ENCODE results near the gene CABP7. TPM values are rescaled to one million over a fixed set of nuclear protein-coding genes. Genes with fewer than 3 reads are reported as not detected.
A peak's percentile ranks its signal among the peaks of the same experiment; 100 is the strongest.

The CABP7 gene
- total and polyA plus RNA-seq, 2 of the 13 experiments (the other 11 are each of a cell fraction or from before 2014, with no cell fraction given) = 0.08 TPM; not detected in 1

GRCh38 chr22:29702000-29702930, 17.5 kb upstream of the CABP7 start:
- Histone ChIP-seq H4K20me1 (ENCODE audit: insufficient read depth, low read length) (no peaks in the 10 kb centered on the region), H3K9me3 (ENCODE audit: low read length) (no peaks in the 10 kb centered on the region), H3K79me2 (ENCODE audit: insufficient read depth, low read length) (no peaks in the 10 kb centered on the region), H3K4me3 (replicated peaks in 1 of 3; ENCODE audit: insufficient read depth in 1 of 3, low read depth in 2 of 3, low read length in 3 of 3) (peak overlapping the region in 1 of 3 experiments; percentile 15; a peak in 1 of 6 replicates), H3K27me3 (ENCODE audit: control insufficient read depth in 1 of 2, insufficient read depth in 2 of 2, low read length in 2 of 2) (peaks cover 3 to 30% of the 10 kb centered on the region in 2 experiments), H3K36me3 (replicated peaks in 1 of 2; ENCODE audit: control insufficient read depth in 1 of 2, insufficient read depth in 2 of 2, low read length in 2 of 2) (no peaks in the 10 kb centered on the region), H3K27ac (ENCODE audit: extremely low read length, insufficient read depth, low read length) (no peak overlapping the region), H2AFZ (ENCODE audit: low read length) (no peak overlapping the region), H3K9ac (ENCODE audit: insufficient read depth, low read depth, low read length) (no peak overlapping the region), H3K4me1 (ENCODE audit: insufficient read depth, low read length) (peaks cover 43% of the 10 kb centered on the region), H3K4me2 (ENCODE audit: low read depth, low read length) (peak overlapping the region; percentile 55)
- ATAC-seq (peak; percentile 19), FAIRE-seq (no peak), DNase-seq (ENCODE audit: low spot score) (no peak)
- in situ Hi-C loops (cut with HindIII; ENCODE audit: extremely low pct_ligation_motif_present, low pct_unique_long_range_greater_than_20kb) = loop anchor here (5.0 to 10.0 kb wide), 2 partner anchors 305 to 383 kb away; partner anchors contain the start of gene HORMAD2
- ChIA-PET POLR2A (interaction anchor here (0.6 to 2.0 kb wide), 2 partner anchors 65 to 75 kb away, joined by 4 read pairs; partner anchors contain the start of genes UQCR10 and ZMAT5), CTCF (ENCODE audit: low intra/inter-chr PET ratio, low total read pairs) (no interaction called here)
- TF ChIP-seq ZNF768 (CRISPR knock-in tag; IDR thresholded peaks at IDR 0.05) (peak; percentile 97), SALL1 (CRISPR knock-in tag; IDR thresholded peaks at IDR 0.05) (no peak), STAG1 (CRISPR knock-in tag; IDR thresholded peaks at IDR 0.05) (peak; percentile 18; the same call in 1 of the 2 replicates)
- 1% methylated on average over 7 of the region's 14 CpGs for WGBS (ENCODE audit: low lambda C conversion rate)
- intact Hi-C loops (cut with micrococcal nuclease; ENCODE audit: unreplicated experiment) = loop anchor here (5.0 kb wide), 1 partner anchor 385 kb away; no protein-coding TSS in a partner anchor
- no TSS peak for BruUV-seq (replicated peaks)

GRCh38 chr22:29702931-29703501, 16.8 kb upstream of the CABP7 start:
- no peak overlapping the region for H3K9ac ChIP-seq (ENCODE audit: insufficient read depth, low read depth, low read length)
- no peaks in the 10 kb centered on the region for H3K9me3 ChIP-seq (ENCODE audit: low read length)
- ATAC-seq (no peak), FAIRE-seq (no peak), DNase-seq (ENCODE audit: low spot score) (no peak)
- no TSS peak for BruUV-seq (replicated peaks)
- no peak for TF ChIP-seq ZIK1 (CRISPR knock-in tag; IDR thresholded peaks at IDR 0.05; ENCODE audit: borderline replicate concordance, low read depth)
- no peak for TF ChIP-seq DDIT3 (CRISPR knock-in tag; IDR thresholded peaks at IDR 0.05)
- TF ChIP-seq, protein P1, sequence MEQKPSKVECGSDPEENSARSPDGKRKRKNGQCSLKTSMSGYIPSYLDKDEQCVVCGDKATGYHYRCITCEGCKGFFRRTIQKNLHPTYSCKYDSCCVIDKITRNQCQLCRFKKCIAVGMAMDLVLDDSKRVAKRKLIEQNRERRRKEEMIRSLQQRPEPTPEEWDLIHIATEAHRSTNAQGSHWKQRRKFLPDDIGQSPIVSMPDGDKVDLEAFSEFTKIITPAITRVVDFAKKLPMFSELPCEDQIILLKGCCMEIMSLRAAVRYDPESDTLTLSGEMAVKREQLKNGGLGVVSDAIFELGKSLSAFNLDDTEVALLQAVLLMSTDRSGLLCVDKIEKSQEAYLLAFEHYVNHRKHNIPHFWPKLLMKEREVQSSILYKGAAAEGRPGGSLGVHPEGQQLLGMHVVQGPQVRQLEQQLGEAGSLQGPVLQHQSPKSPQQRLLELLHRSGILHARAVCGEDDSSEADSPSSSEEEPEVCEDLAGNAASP (CRISPR knock-in tag; IDR thresholded peaks at IDR 0.05; ENCODE audit: borderline replicate concordance) = no peak
- TF ChIP-seq, protein P2, sequence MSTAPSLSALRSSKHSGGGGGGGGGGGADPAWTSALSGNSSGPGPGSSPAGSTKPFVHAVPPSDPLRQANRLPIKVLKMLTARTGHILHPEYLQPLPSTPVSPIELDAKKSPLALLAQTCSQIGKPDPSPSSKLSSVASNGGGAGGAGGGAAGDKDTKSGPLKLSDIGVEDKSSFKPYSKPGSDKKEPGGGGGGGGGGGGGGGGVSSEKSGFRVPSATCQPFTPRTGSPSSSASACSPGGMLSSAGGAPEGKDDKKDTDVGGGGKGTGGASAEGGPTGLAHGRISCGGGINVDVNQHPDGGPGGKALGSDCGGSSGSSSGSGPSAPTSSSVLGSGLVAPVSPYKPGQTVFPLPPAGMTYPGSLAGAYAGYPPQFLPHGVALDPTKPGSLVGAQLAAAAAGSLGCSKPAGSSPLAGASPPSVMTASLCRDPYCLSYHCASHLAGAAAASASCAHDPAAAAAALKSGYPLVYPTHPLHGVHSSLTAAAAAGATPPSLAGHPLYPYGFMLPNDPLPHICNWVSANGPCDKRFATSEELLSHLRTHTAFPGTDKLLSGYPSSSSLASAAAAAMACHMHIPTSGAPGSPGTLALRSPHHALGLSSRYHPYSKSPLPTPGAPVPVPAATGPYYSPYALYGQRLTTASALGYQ (CRISPR knock-in tag; IDR thresholded peaks at IDR 0.05) = no peak
- TF ChIP-seq ZNF350 (CRISPR knock-in tag; IDR thresholded peaks at IDR 0.05; ENCODE audit: borderline replicate concordance, low read depth) = no peak
- no peak for TF ChIP-seq ZNF530 (CRISPR knock-in tag; IDR thresholded peaks at IDR 0.05; ENCODE audit: low read depth)
- no peaks in the 10 kb centered on the region for H3K36me3 ChIP-seq (replicated peaks in 1 of 2; ENCODE audit: control insufficient read depth in 1 of 2, insufficient read depth in 2 of 2, low read length in 2 of 2)
- H3K4me2 ChIP-seq (ENCODE audit: low read depth, low read length) = no peak overlapping the region
- H2AFZ ChIP-seq (ENCODE audit: low read length) = no peak overlapping the region
- H3K27me3 ChIP-seq (ENCODE audit: control insufficient read depth in 1 of 2, insufficient read depth in 2 of 2, low read length in 2 of 2) = peaks cover 5 to 35% of the 10 kb centered on the region in 2 experiments
- in situ Hi-C loops (cut with HindIII; ENCODE audit: extremely low pct_ligation_motif_present, low pct_unique_long_range_greater_than_20kb) (loop anchor here (5.0 to 10.0 kb wide), 2 partner anchors 304 to 382 kb away; partner anchors contain the start of gene HORMAD2), intact Hi-C loops (cut with micrococcal nuclease; ENCODE audit: unreplicated experiment) (loop anchor here (5.0 kb wide), 1 partner anchor 384 kb away; no protein-coding TSS in a partner anchor)
- H3K4me3 ChIP-seq (replicated peaks in 1 of 3; ENCODE audit: insufficient read depth in 1 of 3, low read depth in 2 of 3, low read length in 3 of 3) = no peak overlapping the region
- H3K4me1 ChIP-seq (ENCODE audit: insufficient read depth, low read length) = peaks cover 43% of the 10 kb centered on the region
- no peaks in the 10 kb centered on the region for H3K79me2 ChIP-seq (ENCODE audit: insufficient read depth, low read length)
- H3K27ac ChIP-seq (ENCODE audit: extremely low read length, insufficient read depth, low read length) = no peak overlapping the region
- ChIA-PET POLR2A (no interaction called here), CTCF (ENCODE audit: low intra/inter-chr PET ratio, low total read pairs) (no interaction called here)
- no peaks in the 10 kb centered on the region for H4K20me1 ChIP-seq (ENCODE audit: insufficient read depth, low read length)
- WGBS (ENCODE audit: low lambda C conversion rate) = 53% methylated on average over 11 of the region's 19 CpGs
